Transverse colon (tissue), 4 donors: ENCODE data around the gene HOXA1. TPM values are rescaled to one million over a fixed set of nuclear protein-coding genes. Genes with fewer than 3 reads are reported as not detected.

Experiments
- DNase-seq: peaks from one replicate; pipeline ENCODE4 v3.0.0-alpha.2; 2019
- H3K27ac ChIP-seq, 4 donors: fragments of 200-600 bp; sonication (generic); 2 replicates each; pipeline ENCODE4 v1.5.1; 2016 to 2018; ENCODE audit warnings: inconsistent platforms in 4 of 4
- H3K27me3 ChIP-seq: fragments of 200-600 bp; sonication (generic); 2 replicates; pipeline ENCODE4 v1.5.1; 2017; ENCODE audit warnings: inconsistent platforms
- H3K36me3 ChIP-seq, 4 donors: fragments of 200-600 bp; sonication (generic); 2 replicates each; pipeline ENCODE4 v1.5.1; 2017 to 2019; ENCODE audit warnings: inconsistent platforms in 4 of 4
- H3K4me1 ChIP-seq, 4 donors: fragments of 200-600 bp; sonication (generic); 2 replicates each; pipeline ENCODE4 v1.5.1; 2017 to 2020; ENCODE audit warnings: inconsistent platforms in 4 of 4
- H3K4me3 ChIP-seq, 4 donors: fragments of 200-600 bp; sonication (generic); 1 replicate in 1 of 4; 2 replicates in 3 of 4; pipeline versions ENCODE4 v1.5.1 to v1.6.1; 2017 to 2019; ENCODE audit warnings: inconsistent platforms in 4 of 4
- H3K9me3 ChIP-seq, 2 donors: fragments of 200-600 bp; sonication (generic); 2 replicates each; pipeline ENCODE4 v1.5.1; 2017 to 2019; ENCODE audit warnings: inconsistent platforms in 2 of 2
- EP300 ChIP-seq: sonication (generic); formaldehyde crosslinking; IDR thresholded peaks from one replicate; pipeline ENCODE4 v1.6.1; 2017; ENCODE audit warnings: antibody characterized with exemption, low read depth
- POLR2A ChIP-seq: fragments of 450-650 bp; IDR thresholded peaks from one replicate; pipeline ENCODE4 v1.6.1; 2016; ENCODE audit warnings: antibody characterized with exemption, mild to moderate bottlenecking, moderate library complexity
- POLR2AphosphoS5 ChIP-seq, 3 donors: sonication (generic); formaldehyde crosslinking; IDR thresholded peaks; one replicate each; pipeline ENCODE4 v1.6.1; 2016; ENCODE audit warnings: antibody characterized with exemption in 3 of 3
- WGBS, 2 donors: methylation state at CpG; one replicate each; pipeline ENCODE4 v1.1.5; 2018; ENCODE audit warnings: low coverage in 1 of 2; 5-methylcytosine and 5-hydroxymethylcytosine counted together
- in situ Hi-C, 4 donors: fragments of 200-750 bp; cut with MboI; loops; one replicate each; pipeline versions ENCODE4 v1.15.0 to v1.15.1; 2017; ENCODE audit warnings: low sequenced_read_pairs in 3 of 4, low pct_ligation_motif_present in 1 of 4, low pct_unique_long_range_greater_than_20kb in 1 of 4
- intact Hi-C: fragments of 100-400 bp; cut with DNase I; formaldehyde crosslinking; loops from one replicate; pipeline ENCODE4 v1.15.1; 2023; ENCODE audit warnings: low total_unique reads
- total RNA-seq, 4 donors: library from RNA; depleted of rRNA; stranded (reverse); fragments of >200 nt; gene quantifications; one replicate each; pipeline ENCODE4 v1.1.0, GENCODE V29; 2016
- TF ChIP-seq, protein P1 (sequence below), 5 experiments: fragments of 200-600 bp in 3 of 5; fragments of 450-650 bp in 2 of 5; sonication (generic) in 3 of 5; IDR thresholded peaks; 1 replicate in 2 of 5; 2 replicates in 3 of 5; pipeline ENCODE4 v1.5.1; 2016 to 2017; ENCODE audit warnings: antibody characterized with exemption in 5 of 5, inconsistent platforms in 3 of 5, mild to moderate bottlenecking in 2 of 5, moderate library complexity in 1 of 5

Gene HOXA1
- total RNA-seq, 4 donors from 2014 or later = 1.4 to 3.2 (median 1.8) TPM

- Histone ChIP-seq H3K27me3 (no peaks in the 10 kb centered on the region), H3K4me1 (peaks cover 10 to 91% (median 67%) of the 10 kb centered on the region in 4 donors), H3K9me3 (no peaks in the 10 kb centered on the region), H3K36me3 (no peaks in the 10 kb centered on the region), H3K4me3 (no peak overlapping the region), H3K27ac (peak overlapping the region; percentile 90 to 96 (median 92))
- intact Hi-C loops = no loop called here
- WGBS, 2 donors = 11 to 29% methylated on average over 4 of the region's 4 CpGs
- DNase-seq = no peak
- TF ChIP-seq EP300 = no peak
- no peak for TF ChIP-seq POLR2A
- TF ChIP-seq, protein P1, sequence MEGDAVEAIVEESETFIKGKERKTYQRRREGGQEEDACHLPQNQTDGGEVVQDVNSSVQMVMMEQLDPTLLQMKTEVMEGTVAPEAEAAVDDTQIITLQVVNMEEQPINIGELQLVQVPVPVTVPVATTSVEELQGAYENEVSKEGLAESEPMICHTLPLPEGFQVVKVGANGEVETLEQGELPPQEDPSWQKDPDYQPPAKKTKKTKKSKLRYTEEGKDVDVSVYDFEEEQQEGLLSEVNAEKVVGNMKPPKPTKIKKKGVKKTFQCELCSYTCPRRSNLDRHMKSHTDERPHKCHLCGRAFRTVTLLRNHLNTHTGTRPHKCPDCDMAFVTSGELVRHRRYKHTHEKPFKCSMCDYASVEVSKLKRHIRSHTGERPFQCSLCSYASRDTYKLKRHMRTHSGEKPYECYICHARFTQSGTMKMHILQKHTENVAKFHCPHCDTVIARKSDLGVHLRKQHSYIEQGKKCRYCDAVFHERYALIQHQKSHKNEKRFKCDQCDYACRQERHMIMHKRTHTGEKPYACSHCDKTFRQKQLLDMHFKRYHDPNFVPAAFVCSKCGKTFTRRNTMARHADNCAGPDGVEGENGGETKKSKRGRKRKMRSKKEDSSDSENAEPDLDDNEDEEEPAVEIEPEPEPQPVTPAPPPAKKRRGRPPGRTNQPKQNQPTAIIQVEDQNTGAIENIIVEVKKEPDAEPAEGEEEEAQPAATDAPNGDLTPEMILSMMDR (IDR thresholded peaks at IDR 0.05) = no peak
- no peak for TF ChIP-seq POLR2AphosphoS5 (IDR thresholded peaks at IDR 0.05)
- in situ Hi-C loops = no loop called here
Measured at GRCh38 chr7:27111751-27112277, 16.0 kb upstream of the HOXA1 start.

GRCh38 chr7:27111042-27111750 is 15.4 kb upstream of the HOXA1 start:
- WGBS, 2 donors = 27 to 46% methylated on average over 5 to 6 of the region's 6 CpGs
- H3K27me3 ChIP-seq = no peaks in the 10 kb centered on the region
- H3K4me3 ChIP-seq = peak overlapping the region in 2 of 4 donors; percentile 17 to 34
- peaks cover 10 to 89% (median 63%) of the 10 kb centered on the region in 4 donors for H3K4me1 ChIP-seq
- intact Hi-C loops = no loop called here
- no peak for DNase-seq
- no peaks in the 10 kb centered on the region for H3K9me3 ChIP-seq
- TF ChIP-seq EP300 (no peak), POLR2AphosphoS5 (IDR thresholded peaks at IDR 0.05) (peak in 1 of 3 donors; percentile 34), POLR2A (no peak)
- TF ChIP-seq, protein P1 (IDR thresholded peaks at IDR 0.05) = no peak
- peak overlapping the region; percentile 90 to 96 (median 92) for H3K27ac ChIP-seq
- in situ Hi-C loops = no loop called here
- H3K36me3 ChIP-seq = no peaks in the 10 kb centered on the region

DNA sequence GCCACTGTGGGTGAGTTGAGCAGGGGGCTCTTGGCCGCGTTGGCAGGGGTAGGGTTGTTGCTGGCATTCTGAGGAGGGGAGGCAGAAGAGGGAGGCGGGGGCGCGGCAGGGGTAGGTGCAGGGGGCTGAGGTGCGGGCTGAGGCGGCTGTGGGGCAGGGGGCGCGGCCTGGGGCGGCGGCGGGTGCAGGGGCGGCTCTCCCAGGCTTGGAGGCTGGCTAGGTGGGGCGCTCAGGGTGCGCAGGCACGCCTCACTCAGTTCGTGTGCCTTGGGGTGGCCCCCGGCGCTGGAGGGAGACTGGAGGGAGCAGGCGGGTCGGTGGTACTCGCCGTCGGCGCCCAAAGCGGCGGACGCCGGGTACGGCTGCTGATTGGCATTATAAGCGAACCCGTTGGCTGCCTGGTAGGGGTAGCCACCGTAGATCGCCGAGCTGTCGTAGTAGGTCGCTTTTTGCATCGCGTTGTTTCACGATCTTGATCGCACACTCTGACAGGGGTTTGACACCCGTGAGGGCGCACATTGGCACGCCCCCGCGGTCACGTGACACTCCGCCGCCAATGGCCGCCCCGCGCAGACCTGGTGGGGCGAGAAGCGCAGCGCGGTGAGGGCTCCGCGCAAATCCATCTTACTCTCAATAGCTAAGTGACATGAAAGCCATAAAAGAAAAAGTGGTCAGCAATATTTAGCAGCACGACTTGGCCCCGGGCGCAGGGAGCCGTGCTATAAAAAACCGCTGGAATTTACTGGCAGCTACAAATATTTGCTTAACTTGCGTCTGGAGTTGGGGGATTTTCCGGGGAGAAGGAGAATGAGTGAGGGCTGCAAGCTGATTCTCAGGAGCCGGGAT is 14.6 kb upstream of the HOXA1 start:
- intact Hi-C loops = no loop called here
- H3K27me3 ChIP-seq = no peaks in the 10 kb centered on the region

GRCh38 chr7:27109466-27110185 is 13.8 kb upstream of the HOXA1 start:
- intact Hi-C loops = loop anchor here (5.0 kb wide), 1 partner anchor 38 kb away; the partner anchor contains the start of gene HOXA6
- H3K4me1 ChIP-seq = peaks cover 10 to 90% (median 59%) of the 10 kb centered on the region in 4 donors
- H3K4me3 ChIP-seq = no peak overlapping the region
- H3K9me3 ChIP-seq = no peaks in the 10 kb centered on the region
- DNase-seq = no peak
- WGBS, 2 donors = 86% methylated on average over 4 of the region's 4 CpGs; no CpG with 5 or more reads in 1 of the 2 donors
- peak overlapping the region; percentile 90 to 96 (median 92) for H3K27ac ChIP-seq
- TF ChIP-seq POLR2A = no peak
- TF ChIP-seq, protein P1 (IDR thresholded peaks at IDR 0.05) = no peak
- no peak for TF ChIP-seq EP300
- no peak for TF ChIP-seq POLR2AphosphoS5 (IDR thresholded peaks at IDR 0.05)
- in situ Hi-C loops = no loop called here
- H3K27me3 ChIP-seq = no peaks in the 10 kb centered on the region
- no peaks in the 10 kb centered on the region for H3K36me3 ChIP-seq

More for the DNA sequence above, 14.6 kb upstream of the HOXA1 start:
- in situ Hi-C loops = no loop called here
- Histone ChIP-seq H3K4me1 (peaks cover 10 to 89% (median 59%) of the 10 kb centered on the region in 4 donors), H3K4me3 (peak overlapping the region in 2 of 4 donors; percentile 17 to 34), H3K36me3 (no peaks in the 10 kb centered on the region), H3K27ac (peak overlapping the region; percentile 90 to 96 (median 92)), H3K9me3 (no peaks in the 10 kb centered on the region)
- TF ChIP-seq POLR2AphosphoS5 (IDR thresholded peaks at IDR 0.05) (peak; percentile 52 to 60 (median 53)), POLR2A (no peak)
- 49% methylated on average over 62 of the region's 66 CpGs; no CpG with 5 or more reads in 1 of the 2 donors for WGBS, 2 donors
- DNase-seq = peak; percentile 78
